ENCODE results near the gene CNTD1.
"Not testable (repeated sequence)": the region's sequence is repeated elsewhere in the genome, so short reads cannot be mapped to it uniquely, and the experiment has no call there.

Gene CNTD1

GRCh38 chr17:42848093-42848492 lies 49.4 kb downstream of the CNTD1 start:
- CTCF ChIA-PET: interaction anchor here (0.9 to 1.7 kb wide), 5 partner anchors 14 to 81 kb away, joined by 3 to 5 read pairs (median 3); partner anchors contain the start of genes BECN1 and PSME3

GRCh38 chr17:42849031-42849430 lies 50.4 kb downstream of the CNTD1 start:
- no peak for DNase-seq (ENCODE audit: extremely low spot score)
- ChIA-PET POLR2A (interaction anchor here (0.7 kb wide), 1 partner anchor 16 kb away, joined by 4 read pairs; the partner anchor contains the start of gene PSME3), CTCF (interaction anchor here (1.1 to 1.7 kb wide), 3 partner anchors 15 to 80 kb away, joined by 3 to 5 read pairs (median 3); partner anchors contain the start of gene PSME3)
- no peak for TF ChIP-seq CTCF (IDR thresholded peaks at IDR 0.05; ENCODE audit: control extremely low read depth, extremely low read depth, low read depth, missing control alignments)

More at GRCh38 chr17:42848093-42848492, 49.4 kb downstream of the CNTD1 start:
- TF ChIP-seq CTCF (IDR thresholded peaks at IDR 0.05; ENCODE audit: control extremely low read depth, extremely low read depth, low read depth, missing control alignments): no peak
- DNase-seq (ENCODE audit: extremely low spot score): no peak
- POLR2A ChIA-PET: interaction anchor here (0.5 to 0.6 kb wide), 2 partner anchors 121 to 954 kb away, joined by 3 to 4 read pairs; no protein-coding TSS in a partner anchor

GRCh38 chr17:42849451-42850181 lies 51.0 kb downstream of the CNTD1 start:
- no peak for DNase-seq (ENCODE audit: extremely low spot score)
- no peak for TF ChIP-seq CTCF (IDR thresholded peaks at IDR 0.05; ENCODE audit: control extremely low read depth, extremely low read depth, low read depth, missing control alignments)
- CTCF ChIA-PET: interaction anchor here (1.7 kb wide), 1 partner anchor 16 kb away, joined by 5 read pairs; the partner anchor contains the start of gene PSME3
- POLR2A ChIA-PET: no interaction called here

DNA sequence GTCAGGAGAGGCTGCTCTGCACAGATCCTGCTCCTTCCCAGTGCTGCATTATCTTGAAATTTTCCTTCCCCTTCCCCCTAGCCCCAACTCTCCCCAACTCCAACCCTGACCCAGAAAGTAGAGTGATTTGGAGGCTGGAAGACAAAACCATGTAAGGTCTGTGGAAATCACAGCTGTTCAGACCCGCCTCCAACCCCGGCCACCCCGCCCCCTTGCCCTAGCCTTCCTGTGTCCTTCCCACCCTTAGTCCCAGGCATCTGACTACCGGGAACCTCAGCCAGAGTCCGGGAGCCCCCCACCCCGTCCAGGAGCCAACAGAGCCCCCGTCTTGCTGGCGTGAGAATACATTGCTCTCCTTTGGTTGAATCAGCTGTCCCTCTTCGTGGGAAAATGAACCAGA lies 52.3 kb downstream of the CNTD1 start, which contains the start of gene AOC3:
AOC3 (plus strand) TSS at position 246 of the 400 bp plus-strand sequence; CDS start at position 391, 145 bp downstream.
- TF ChIP-seq CTCF (IDR thresholded peaks at IDR 0.05; ENCODE audit: control extremely low read depth, extremely low read depth, low read depth, missing control alignments): no peak

DNA sequence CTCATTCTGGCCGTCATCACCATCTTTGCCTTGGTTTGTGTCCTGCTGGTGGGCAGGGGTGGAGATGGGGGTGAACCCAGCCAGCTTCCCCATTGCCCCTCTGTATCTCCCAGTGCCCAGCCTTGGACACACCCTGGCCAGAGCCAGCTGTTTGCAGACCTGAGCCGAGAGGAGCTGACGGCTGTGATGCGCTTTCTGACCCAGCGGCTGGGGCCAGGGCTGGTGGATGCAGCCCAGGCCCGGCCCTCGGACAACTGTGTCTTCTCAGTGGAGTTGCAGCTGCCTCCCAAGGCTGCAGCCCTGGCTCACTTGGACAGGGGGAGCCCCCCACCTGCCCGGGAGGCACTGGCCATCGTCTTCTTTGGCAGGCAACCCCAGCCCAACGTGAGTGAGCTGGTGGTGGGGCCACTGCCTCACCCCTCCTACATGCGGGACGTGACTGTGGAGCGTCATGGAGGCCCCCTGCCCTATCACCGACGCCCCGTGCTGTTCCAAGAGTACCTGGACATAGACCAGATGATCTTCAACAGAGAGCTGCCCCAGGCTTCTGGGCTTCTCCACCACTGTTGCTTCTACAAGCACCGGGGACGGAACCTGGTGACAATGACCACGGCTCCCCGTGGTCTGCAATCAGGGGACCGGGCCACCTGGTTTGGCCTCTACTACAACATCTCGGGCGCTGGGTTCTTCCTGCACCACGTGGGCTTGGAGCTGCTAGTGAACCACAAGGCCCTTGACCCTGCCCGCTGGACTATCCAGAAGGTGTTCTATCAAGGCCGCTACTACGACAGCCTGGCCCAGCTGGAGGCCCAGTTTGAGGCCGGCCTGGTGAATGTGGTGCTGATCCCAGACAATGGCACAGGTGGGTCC lies 52.9 kb downstream of the CNTD1 start:
- CTCF ChIA-PET: interaction anchor here (1.1 kb wide), 1 partner anchor 17 kb away, joined by 3 read pairs; no protein-coding TSS in a partner anchor
- POLR2A ChIA-PET; DNase-seq (ENCODE audit: extremely low spot score): not testable (repeated sequence)

More for the DNA sequence above, 52.3 kb downstream of the CNTD1 start, which contains the start of gene AOC3:
- CTCF ChIA-PET: no interaction called here
- DNase-seq (ENCODE audit: extremely low spot score): no peak
- POLR2A ChIA-PET: no interaction called here

GRCh38 chr17:42852351-42852750 lies 53.7 kb downstream of the CNTD1 start:
- ChIA-PET POLR2A (no interaction called here), CTCF (interaction anchor here (0.8 to 1.1 kb wide), 2 partner anchors 9 to 16 kb away, joined by 3 read pairs; no protein-coding TSS in a partner anchor)
- no peak for TF ChIP-seq CTCF (IDR thresholded peaks at IDR 0.05; ENCODE audit: control extremely low read depth, extremely low read depth, low read depth, missing control alignments)
- no peak for DNase-seq (ENCODE audit: extremely low spot score)

All from GM10248 (cell line).